ENCODE data around the gene CREBL2.
"Not testable (repeated sequence)": the region's sequence is repeated elsewhere in the genome, so short reads cannot be mapped to it uniquely, and the experiment has no call there.

CREBL2 gene

DNA sequence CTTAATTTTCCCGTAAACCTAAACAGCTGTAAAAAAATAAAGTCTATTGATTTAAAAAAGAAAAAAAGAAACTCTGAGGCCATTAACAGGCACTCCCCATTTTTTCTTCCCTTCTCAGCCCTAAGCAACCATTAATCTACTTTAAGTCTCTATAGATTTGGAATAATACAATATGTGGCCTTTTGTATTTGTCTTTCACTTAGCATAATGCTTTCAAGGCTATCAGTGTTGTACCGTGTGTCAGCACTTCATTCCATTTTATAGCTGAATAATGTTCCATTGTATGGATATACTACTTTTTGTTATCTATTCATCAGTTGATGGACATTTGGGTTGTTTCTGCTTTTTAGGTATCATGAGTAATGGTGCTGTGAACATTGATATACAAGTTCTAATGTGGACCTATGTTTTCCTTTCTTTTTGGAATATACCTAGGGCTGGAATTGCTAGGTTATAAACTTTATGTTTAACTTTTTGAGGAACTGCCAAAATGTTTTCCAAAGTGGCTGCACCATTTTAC, 15.7 kb downstream of the CREBL2 start:
- TF ChIP-seq, protein P1, sequence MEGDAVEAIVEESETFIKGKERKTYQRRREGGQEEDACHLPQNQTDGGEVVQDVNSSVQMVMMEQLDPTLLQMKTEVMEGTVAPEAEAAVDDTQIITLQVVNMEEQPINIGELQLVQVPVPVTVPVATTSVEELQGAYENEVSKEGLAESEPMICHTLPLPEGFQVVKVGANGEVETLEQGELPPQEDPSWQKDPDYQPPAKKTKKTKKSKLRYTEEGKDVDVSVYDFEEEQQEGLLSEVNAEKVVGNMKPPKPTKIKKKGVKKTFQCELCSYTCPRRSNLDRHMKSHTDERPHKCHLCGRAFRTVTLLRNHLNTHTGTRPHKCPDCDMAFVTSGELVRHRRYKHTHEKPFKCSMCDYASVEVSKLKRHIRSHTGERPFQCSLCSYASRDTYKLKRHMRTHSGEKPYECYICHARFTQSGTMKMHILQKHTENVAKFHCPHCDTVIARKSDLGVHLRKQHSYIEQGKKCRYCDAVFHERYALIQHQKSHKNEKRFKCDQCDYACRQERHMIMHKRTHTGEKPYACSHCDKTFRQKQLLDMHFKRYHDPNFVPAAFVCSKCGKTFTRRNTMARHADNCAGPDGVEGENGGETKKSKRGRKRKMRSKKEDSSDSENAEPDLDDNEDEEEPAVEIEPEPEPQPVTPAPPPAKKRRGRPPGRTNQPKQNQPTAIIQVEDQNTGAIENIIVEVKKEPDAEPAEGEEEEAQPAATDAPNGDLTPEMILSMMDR (conservative IDR thresholded peaks at IDR 0.05; ENCODE audit: low read length) = no peak

DNA sequence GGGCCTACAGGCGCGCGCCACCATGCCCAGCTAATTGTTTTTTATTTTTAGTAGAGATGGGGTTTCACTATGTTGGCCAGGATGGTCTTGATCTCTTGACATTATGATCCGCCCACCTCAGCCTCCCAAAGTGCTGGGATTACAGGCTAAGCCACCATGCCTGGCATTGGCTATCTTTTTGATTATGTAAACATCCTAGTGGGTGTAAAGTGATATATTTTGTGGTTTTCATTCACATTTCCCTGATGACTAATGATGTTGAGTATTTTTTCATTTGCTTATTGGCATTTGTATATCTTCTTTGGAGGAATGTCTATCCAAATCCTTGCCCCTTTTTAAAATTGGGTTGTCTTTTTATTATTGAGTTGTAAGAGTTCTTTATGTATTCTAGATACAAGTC, 16.3 kb downstream of the CREBL2 start:
- TF ChIP-seq, protein P1 (conservative IDR thresholded peaks at IDR 0.05; ENCODE audit: low read length) = no peak
- peak; percentile 29 for DNase-seq (ENCODE audit: low read depth)
- no peak overlapping the region for H3K4me3 ChIP-seq (ENCODE audit: low read length)

More for the DNA sequence above, 15.7 kb downstream of the CREBL2 start:
- DNase-seq (ENCODE audit: low read depth) = no peak
- no peak overlapping the region for H3K4me3 ChIP-seq (ENCODE audit: low read length)

DNA sequence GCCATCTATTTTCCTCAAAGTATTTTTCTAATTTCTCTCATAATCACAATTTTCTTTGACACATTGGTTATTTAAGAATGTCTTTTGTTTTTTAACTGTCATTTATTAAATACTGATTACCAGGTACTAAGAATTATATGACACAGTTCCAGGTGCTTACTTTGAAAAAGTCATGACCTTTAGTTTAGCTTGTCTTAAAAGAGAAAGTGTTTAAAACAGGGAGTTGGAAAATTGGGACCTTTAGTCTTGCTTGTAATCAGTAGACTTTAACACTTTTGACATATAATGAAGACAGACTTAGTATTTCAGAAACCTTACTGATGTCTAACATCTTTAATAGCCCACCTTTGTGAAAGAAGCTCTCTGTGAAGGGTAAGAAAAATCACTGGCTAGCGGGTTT, 19.2 kb downstream of the CREBL2 start:
- H3K4me3 ChIP-seq (ENCODE audit: low read length) = no peak overlapping the region
- DNase-seq (ENCODE audit: low read depth) = no peak
- TF ChIP-seq, protein P1 (conservative IDR thresholded peaks at IDR 0.05; ENCODE audit: low read length) = no peak

DNA sequence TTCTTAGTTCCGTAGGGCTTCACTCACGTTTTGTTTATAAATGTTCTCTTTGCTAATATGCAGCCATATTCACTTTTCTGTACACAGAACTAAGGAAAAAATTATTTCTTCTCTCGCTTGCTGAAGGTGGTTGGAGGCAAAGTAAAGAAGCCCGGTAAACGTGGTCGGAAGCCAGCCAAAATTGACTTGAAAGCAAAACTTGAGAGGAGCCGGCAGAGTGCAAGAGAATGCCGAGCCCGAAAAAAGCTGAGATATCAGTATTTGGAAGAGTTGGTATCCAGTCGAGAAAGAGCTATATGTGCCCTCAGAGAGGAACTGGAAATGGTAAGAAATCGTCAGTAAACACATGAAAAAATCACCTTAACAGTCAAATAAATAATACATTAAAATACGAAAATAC, 24.0 kb downstream of the CREBL2 start:
- no peak overlapping the region for H3K4me3 ChIP-seq (ENCODE audit: low read length)
- DNase-seq (ENCODE audit: low read depth) = no peak
- TF ChIP-seq, protein P1 (conservative IDR thresholded peaks at IDR 0.05; ENCODE audit: low read length) = no peak

DNA sequence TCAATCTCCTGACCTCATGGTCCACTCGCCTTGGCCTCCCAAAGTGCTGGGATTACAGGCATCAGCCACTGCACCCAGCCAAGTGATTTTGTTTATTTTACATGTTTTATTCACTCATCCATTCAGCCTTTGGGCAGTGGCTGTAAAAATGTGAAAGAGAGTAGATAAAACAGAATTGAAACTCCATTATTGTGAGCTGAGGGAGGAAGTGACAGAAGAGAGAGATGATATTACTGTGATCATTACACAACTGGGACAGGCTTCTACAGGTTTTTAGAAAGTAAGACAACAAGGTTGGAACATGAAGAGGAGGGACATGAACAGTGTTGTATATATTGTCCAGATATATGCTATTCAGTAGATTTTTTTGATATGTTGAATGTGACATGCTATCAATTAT, 25.0 kb downstream of the CREBL2 start:
- DNase-seq (ENCODE audit: low read depth) = no peak
- H3K4me3 ChIP-seq (ENCODE audit: low read length) = no peak overlapping the region
- TF ChIP-seq, protein P1 (conservative IDR thresholded peaks at IDR 0.05; ENCODE audit: low read length) = no peak

DNA sequence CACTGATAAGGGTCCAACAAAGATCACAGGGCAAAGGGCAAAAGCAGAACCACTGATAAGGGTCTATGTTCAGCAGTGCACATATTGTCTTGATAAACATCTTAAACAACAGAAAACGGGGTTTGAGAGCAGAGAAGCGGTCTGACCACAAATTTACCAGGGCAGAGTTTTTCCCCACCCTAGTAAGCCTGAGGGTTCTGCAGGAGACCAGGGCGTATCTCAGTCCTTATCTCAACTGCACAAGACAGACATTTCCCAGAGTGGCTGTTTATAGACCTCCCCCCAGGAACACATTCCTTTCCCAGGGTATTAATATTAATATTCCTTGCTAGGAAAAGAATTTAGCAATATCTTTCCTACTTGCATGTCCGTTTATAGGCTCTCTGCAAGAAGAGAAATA, 28.3 kb downstream of the CREBL2 start:
- H3K4me3 ChIP-seq (ENCODE audit: low read length); DNase-seq (ENCODE audit: low read depth): not testable (repeated sequence)

DNA sequence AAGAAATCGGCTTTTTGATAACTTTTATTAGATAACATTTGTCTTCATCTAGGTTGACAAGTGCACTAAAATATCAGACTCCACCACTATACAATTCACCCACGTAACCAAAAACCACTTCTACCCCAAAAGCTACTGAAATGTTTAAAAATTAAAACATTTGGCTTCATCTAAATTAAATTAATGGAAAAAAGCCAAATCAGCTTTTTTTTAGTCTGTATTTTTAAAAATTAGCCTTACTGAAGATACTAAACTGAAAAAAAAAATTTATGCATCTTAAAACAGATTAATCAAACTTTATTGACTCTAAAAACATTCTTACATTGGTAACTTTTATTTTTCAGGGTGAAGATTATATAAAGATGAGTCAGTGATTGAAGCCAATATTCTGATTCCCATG, 30.0 kb downstream of the CREBL2 start:
- TF ChIP-seq, protein P1 (conservative IDR thresholded peaks at IDR 0.05; ENCODE audit: low read length) = no peak
- no peak overlapping the region for H3K4me3 ChIP-seq (ENCODE audit: low read length)
- DNase-seq (ENCODE audit: low read depth) = no peak

DNA sequence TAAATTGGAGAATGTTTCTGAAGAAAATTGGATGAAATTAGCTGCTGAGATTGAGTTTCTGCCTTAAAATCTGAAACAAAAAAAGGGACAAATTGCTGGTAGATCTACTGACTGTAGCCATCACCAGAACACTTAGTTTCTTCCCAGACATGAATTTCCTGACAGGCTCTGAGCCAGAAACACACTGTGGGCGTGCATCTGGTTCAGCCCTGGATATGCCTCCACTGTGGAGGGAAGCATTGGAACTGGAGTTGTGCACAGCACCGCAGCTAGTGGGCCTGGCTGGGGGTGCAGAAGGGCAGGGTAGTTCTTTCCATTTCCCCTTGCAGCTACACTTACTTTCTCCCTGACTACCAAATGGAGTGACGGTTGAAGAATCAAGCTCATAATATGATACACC, 31.2 kb downstream of the CREBL2 start:
- DNase-seq (ENCODE audit: low read depth) = no peak
- TF ChIP-seq, protein P1 (conservative IDR thresholded peaks at IDR 0.05; ENCODE audit: low read length) = no peak
- no peak overlapping the region for H3K4me3 ChIP-seq (ENCODE audit: low read length)

All from AG10803 (cell line).